AG09309 (cell line): Measurements from ENCODE around the gene PCP2.

Experiments
- DNase-seq: peaks from one replicate; pipeline ENCODE4 v3.0.0-alpha.2; 2010; ENCODE audit warnings: low read depth
- H3K4me3 ChIP-seq: 2 replicates; pipeline ENCODE4 v1.5.1; 2011; ENCODE audit warnings: mild to moderate bottlenecking, low read depth, low read length, moderate library complexity; ENCODE audit not compliant: control insufficient read depth
- TF ChIP-seq, protein P1 (sequence below): IDR thresholded peaks from 2 replicates; pipeline ENCODE4 v1.5.1; 2011; ENCODE audit warnings: mild to moderate bottlenecking, low read depth, low read length, inconsistent platforms; ENCODE audit not compliant: insufficient read depth, control insufficient read depth; ENCODE audit errors: missing control alignments

Gene PCP2

DNA sequence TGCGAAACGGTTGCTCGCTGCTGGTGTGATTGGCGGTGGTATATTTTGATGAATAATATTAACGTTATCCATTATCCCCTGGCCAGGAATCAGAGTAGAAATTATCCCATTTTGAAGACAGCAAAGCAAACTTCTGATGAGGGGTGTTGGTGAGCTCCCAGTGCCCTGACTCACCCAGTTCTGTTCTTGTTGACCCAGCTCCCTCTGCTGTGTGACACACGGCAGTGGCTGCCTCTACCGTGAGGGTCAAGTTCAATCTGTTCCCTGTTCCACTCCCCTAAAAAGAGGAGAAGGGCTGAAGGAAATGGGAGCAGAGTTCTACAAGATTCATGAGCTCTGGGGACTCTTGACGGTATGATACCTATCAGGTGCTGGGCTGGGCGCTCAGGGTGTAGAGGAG, 35.8 kb downstream of the PCP2 start:
- DNase-seq, result no peak
- H3K4me3 ChIP-seq, result no peak overlapping the region
- TF ChIP-seq, protein P1, sequence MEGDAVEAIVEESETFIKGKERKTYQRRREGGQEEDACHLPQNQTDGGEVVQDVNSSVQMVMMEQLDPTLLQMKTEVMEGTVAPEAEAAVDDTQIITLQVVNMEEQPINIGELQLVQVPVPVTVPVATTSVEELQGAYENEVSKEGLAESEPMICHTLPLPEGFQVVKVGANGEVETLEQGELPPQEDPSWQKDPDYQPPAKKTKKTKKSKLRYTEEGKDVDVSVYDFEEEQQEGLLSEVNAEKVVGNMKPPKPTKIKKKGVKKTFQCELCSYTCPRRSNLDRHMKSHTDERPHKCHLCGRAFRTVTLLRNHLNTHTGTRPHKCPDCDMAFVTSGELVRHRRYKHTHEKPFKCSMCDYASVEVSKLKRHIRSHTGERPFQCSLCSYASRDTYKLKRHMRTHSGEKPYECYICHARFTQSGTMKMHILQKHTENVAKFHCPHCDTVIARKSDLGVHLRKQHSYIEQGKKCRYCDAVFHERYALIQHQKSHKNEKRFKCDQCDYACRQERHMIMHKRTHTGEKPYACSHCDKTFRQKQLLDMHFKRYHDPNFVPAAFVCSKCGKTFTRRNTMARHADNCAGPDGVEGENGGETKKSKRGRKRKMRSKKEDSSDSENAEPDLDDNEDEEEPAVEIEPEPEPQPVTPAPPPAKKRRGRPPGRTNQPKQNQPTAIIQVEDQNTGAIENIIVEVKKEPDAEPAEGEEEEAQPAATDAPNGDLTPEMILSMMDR, result no peak

DNA sequence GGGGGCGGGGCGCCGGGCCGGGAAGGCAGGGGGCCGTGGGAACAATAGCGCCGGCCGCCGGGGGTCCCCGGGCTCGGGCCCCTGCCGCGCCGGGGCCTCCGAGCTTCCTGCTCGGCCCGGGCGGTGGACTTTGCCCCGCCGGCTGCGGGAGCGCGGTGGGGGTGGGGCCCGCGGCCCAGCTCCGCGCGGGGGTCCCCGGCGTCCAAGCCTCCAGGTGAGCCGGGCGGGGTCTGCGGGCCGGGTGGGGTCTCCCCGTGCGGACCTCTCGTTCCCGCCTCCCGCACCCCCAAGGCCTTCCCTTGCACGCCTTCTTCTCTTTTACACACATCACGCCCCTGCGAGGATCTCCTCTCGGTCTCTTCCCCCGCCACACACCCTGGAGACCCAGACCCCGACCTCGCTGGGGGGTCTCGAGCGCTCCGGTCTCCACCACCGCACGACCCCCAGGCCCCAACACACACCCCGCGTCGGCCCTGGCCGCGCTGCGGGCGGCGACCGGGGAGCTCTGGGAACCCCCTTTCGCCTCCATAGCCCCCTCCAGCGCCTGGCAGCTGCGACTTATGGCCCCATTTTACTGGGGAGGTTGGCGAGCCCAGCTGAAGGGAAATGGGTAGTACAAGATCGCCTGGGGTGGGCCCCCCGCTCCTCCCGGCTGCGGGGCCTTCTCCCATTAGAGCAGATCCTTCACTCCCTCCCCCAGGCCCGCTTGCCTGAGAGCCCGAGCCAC, 37.1 kb downstream of the PCP2 start:
- TF ChIP-seq, protein P1, result no peak
- H3K4me3 ChIP-seq, result no peak overlapping the region
- no peak for DNase-seq

DNA sequence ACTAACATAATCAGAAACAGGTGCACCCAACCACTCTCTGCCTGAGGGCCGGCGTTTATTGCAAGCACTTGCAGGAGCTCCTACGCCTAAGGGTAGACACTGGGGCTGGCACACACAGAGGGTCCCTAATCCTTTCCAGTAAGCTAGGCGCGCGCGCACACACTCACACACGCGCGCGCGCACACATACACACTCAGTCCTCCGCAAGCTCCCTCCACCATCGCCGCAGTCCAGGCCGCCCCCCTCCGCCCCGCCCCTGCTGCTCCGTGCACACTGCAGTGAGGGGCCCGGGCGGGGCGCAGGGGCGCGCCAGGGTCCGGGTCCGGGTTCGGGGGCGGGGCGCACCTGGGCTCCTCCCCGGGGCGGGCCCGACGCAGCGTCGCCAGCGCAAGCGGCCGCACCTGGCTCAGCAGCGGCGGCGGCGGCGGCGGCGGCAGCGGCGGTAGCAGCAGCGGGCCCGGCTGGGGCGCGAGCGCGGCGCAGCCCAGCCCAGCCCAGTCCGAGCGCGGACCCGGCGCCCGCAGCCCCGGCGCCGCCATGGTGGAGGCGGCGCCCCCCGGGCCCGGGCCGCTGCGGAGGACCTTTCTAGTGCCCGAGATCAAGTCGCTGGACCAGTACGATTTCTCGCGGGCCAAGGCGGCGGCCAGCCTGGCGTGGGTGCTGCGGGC, 37.9 kb downstream of the PCP2 start, which contains the start of gene CAMSAP3:
CAMSAP3 (plus strand) TSS at position 398 of the 668 bp plus-strand sequence; CDS start at position 538, 140 bp downstream.
- no peak within 1 kb of the TSS for H3K4me3 ChIP-seq
- TF ChIP-seq, protein P1, result no peak
- DNase-seq, result no peak

DNA sequence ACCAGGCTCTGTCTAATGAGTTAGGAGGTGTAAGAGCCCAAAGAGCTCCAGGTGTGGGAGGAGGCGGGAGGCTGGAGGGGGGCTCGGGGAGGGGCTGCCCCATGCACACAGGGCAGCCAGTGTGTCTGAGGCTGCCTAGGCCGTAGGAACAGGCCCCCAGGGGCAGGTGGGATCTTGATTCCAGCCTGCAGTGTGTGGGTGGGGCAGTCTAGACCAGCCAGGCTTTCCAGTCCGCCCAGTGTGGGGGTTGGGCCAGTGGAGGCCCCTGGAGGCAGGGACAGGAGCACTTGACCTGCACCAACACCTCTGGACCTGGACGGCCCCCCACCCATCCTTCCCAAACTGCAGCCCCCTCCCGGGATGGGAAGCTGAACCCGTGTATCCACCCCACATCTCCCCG, 43.3 kb downstream of the PCP2 start:
- no peak overlapping the region for H3K4me3 ChIP-seq
- no peak for DNase-seq
- TF ChIP-seq, protein P1, result no peak

DNA sequence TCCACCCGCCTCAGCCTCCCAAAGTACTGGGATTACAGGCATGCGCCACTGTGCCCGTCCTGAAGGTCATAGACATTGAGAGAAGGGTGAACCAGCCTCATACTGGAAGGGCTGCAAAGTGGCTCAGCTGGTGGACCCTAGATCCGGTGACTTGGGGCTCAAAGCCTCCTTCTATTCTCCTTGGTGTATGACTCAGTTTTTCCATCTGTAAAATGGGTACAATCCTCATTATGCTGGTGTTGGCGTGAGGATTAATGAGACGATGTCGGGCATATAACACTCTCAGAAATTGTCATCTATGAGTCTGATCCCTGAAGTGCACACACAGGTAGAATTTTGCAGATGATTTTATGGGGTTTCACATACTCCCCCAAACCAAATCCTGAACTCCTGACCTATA, 43.7 kb downstream of the PCP2 start:
- no peak for DNase-seq
- H3K4me3 ChIP-seq, result no peak overlapping the region
- TF ChIP-seq, protein P1, result no peak

DNA sequence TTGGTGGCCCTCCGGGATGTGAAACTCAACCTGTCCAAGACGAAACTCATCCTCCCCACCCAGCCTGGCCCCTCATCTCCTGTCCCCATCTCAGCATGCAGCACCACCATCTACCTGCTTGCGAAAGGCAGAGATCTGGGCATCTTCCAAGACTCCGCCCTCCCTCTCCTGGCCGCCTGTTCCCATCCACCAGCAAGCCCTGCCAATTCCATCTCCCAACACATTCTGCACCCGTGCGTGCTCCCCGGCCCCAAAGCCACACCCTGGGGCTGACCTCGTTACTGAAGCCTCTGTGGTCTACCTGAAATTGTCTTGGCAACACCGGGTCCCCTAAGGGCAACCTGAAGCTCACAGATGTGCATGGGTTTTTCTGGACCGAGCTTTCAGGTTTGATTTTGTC, 51.1 kb downstream of the PCP2 start:
- no peak overlapping the region for H3K4me3 ChIP-seq
- no peak for DNase-seq
- TF ChIP-seq, protein P1, result no peak
